Measurements from ENCODE around the gene HAUS3.

HAUS3 gene

DNA sequence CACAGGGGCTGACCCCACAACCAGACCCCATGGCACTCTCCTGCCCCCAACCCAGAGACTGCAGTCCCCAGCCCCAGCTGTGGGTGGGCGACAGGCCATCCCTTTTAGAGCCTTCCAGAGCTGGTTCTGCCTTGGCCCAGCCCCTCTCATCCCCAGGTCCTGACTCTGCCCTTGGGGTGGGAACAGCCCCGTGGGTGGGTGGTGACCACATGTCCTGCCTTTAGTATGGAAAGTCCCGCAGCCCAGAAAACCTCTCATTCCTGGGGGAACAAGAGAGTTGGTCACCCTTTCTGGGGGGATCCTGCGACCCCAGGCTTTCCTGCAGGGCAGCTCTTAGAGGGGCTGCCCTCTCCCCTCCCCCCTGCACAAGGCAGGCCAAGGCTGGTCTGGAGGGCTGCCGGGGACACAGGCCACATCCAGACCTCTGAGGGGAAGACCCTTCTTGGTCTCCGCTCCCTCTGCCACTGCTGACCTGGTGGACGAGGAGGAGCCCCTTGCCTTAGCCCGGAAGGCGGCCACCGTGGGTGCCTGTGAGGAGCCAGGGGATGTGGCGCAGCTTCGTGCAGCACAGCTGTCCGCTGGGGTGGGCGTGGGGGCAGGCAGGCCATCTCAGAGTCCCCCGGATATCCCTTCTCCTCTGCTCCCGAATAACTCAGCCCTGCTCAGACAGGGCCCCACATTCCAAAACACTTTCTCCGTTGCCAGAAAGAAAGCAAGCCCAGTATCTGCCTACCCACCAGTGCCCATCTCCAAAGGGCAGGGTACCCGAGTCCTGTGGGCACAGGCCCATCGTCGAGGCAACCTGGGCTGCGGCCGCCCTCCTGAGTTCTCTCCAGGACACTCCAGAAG is 26.7 kb upstream of the HAUS3 start:
- peaks cover 32% of the 10 kb centered on the region for H3K4me1 ChIP-seq (ENCODE audit: control insufficient read depth, insufficient read depth, low read length)

DNA sequence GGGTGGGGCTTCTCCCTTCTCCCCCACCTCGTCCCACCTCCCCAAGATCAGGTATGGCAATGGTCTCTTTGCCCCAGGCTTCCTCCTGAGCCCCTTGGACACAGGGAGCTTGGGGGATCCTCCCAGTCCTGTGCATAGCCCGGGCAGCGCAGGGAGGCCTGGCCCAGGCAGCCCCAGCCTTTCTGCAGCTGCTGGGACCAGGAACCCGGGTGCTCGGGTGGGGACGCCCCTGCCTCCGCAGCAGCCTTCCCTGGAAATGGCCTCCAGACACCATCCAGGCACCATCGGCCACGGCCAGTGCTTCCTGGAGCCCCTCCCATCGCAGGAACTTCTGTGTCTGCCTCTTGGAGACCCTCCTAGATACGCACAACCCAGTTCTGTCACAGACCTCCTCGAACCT is 25.9 kb upstream of the HAUS3 start:
- H3K36me3 ChIP-seq (ENCODE audit: control insufficient read depth in 2 of 2, insufficient read depth in 2 of 2, low read length in 2 of 2), result peaks cover 0 to 1% of the 10 kb centered on the region in 2 donors
- H3K27ac ChIP-seq (ENCODE audit: low read length), result no peak overlapping the region
- no peaks in the 10 kb centered on the region for H3K9me3 ChIP-seq (ENCODE audit: control insufficient read depth in 2 of 2, low read length in 2 of 2)
- no peaks in the 10 kb centered on the region for H3K27me3 ChIP-seq (ENCODE audit: control insufficient read depth in 1 of 2, insufficient read depth in 2 of 2, low read length in 2 of 2)
- no peak overlapping the region for H3K4me3 ChIP-seq (ENCODE audit: low read length in 2 of 2)
- no peak overlapping the region for H3K9ac ChIP-seq (ENCODE audit: low read length in 2 of 2)
- H3K4me1 ChIP-seq (ENCODE audit: control insufficient read depth, insufficient read depth, low read length), result peaks cover 38% of the 10 kb centered on the region

More for the DNA sequence above, 26.7 kb upstream of the HAUS3 start:
- Histone ChIP-seq H3K4me3 (ENCODE audit: low read length in 2 of 2) (no peak overlapping the region), H3K36me3 (ENCODE audit: control insufficient read depth in 2 of 2, insufficient read depth in 2 of 2, low read length in 2 of 2) (peaks cover 0 to 2% of the 10 kb centered on the region in 2 donors), H3K27me3 (ENCODE audit: control insufficient read depth in 1 of 2, insufficient read depth in 2 of 2, low read length in 2 of 2) (no peaks in the 10 kb centered on the region), H3K9me3 (ENCODE audit: control insufficient read depth in 2 of 2, low read length in 2 of 2) (no peaks in the 10 kb centered on the region), H3K27ac (ENCODE audit: low read length) (no peak overlapping the region), H3K9ac (ENCODE audit: low read length in 2 of 2) (no peak overlapping the region)

DNA sequence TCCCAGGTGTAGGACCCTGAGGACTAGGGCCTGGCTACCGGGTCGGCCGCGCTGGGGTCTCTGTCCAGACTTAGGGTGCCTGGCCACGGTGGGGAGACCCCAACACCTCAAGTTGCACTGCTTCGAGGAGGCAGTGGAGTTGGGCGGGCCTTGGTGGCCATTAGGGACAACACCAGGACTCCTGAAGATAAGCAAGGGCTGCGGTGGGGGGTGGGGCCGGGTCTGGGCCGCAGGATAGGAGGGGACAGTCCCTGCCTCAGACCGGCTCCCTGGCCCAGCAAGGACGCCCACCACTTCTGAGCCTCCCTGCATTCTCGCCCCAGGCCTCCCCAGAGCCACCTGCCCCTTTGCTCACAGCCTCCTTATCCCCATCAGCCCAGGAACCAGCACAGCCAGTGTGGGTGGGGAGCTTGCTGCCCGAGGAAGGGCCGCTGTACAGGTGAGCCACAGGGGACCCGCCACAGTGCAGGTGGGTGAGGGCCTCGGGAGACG is 25.4 kb upstream of the HAUS3 start:
- Histone ChIP-seq H3K9ac (ENCODE audit: low read length in 2 of 2) (no peak overlapping the region), H3K4me1 (ENCODE audit: control insufficient read depth, insufficient read depth, low read length) (peaks cover 43% of the 10 kb centered on the region), H3K4me3 (ENCODE audit: low read length in 2 of 2) (no peak overlapping the region), H3K9me3 (ENCODE audit: control insufficient read depth in 2 of 2, low read length in 2 of 2) (no peaks in the 10 kb centered on the region), H3K27ac (ENCODE audit: low read length) (no peak overlapping the region), H3K36me3 (ENCODE audit: control insufficient read depth in 2 of 2, insufficient read depth in 2 of 2, low read length in 2 of 2) (no peaks in the 10 kb centered on the region), H3K27me3 (ENCODE audit: control insufficient read depth in 1 of 2, insufficient read depth in 2 of 2, low read length in 2 of 2) (no peaks in the 10 kb centered on the region)

DNA sequence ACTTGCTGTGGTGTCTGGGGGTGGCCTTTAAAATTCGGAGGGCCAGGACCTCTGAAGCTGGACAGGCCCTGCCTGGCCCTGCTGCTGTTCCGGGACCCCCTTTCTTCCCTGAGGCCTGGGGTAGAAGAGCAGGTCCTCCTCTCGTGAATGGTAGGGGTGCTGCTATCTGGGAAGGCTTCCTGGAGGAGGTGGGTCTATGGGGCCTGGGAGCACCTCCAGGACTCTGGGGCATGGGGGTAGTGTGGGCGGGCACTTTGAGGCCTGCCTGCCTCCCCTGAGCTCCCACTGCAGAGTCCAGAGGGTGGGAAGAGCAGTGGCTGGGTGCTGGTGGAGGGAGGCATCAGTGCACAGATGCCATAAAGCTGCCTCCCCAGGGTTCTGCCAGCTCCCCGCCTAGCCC is 24.9 kb upstream of the HAUS3 start:
- peaks cover 43% of the 10 kb centered on the region for H3K4me1 ChIP-seq (ENCODE audit: control insufficient read depth, insufficient read depth, low read length)
- H3K27me3 ChIP-seq (ENCODE audit: control insufficient read depth in 1 of 2, insufficient read depth in 2 of 2, low read length in 2 of 2), result no peaks in the 10 kb centered on the region
- H3K9ac ChIP-seq (ENCODE audit: low read length in 2 of 2), result no peak overlapping the region
- peak overlapping the region; percentile 46 for H3K27ac ChIP-seq (ENCODE audit: low read length)
- no peaks in the 10 kb centered on the region for H3K36me3 ChIP-seq (ENCODE audit: control insufficient read depth in 2 of 2, insufficient read depth in 2 of 2, low read length in 2 of 2)
- H3K4me3 ChIP-seq (ENCODE audit: low read length in 2 of 2), result no peak overlapping the region
- no peaks in the 10 kb centered on the region for H3K9me3 ChIP-seq (ENCODE audit: control insufficient read depth in 2 of 2, low read length in 2 of 2)

DNA sequence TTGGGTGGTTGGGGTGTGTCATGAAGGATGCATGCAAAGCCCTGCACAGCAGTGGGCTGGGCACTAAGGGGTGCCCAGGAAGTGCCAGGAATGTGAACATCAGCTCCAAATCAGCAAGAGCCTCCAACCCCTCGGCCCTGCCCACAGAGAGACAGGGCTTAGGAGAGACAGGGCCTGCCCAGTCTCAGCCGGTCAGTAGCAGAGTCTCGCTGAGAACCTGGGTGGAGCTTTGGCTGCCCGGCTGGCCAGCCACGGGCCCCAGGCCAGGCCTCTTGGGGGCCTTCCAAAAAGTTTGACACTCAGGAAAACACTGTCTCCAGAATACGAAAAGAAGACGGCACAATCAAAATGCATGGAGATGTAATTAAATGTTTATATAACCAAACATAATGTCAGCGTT is 24.3 kb upstream of the HAUS3 start:
- Histone ChIP-seq H3K9ac (ENCODE audit: low read length in 2 of 2) (peak overlapping the region; percentile 53 to 55), H3K9me3 (ENCODE audit: control insufficient read depth in 2 of 2, low read length in 2 of 2) (no peaks in the 10 kb centered on the region), H3K36me3 (ENCODE audit: control insufficient read depth in 2 of 2, insufficient read depth in 2 of 2, low read length in 2 of 2) (no peaks in the 10 kb centered on the region), H3K27me3 (ENCODE audit: control insufficient read depth in 1 of 2, insufficient read depth in 2 of 2, low read length in 2 of 2) (no peaks in the 10 kb centered on the region), H3K4me1 (ENCODE audit: control insufficient read depth, insufficient read depth, low read length) (peaks cover 43% of the 10 kb centered on the region), H3K4me3 (ENCODE audit: low read length in 2 of 2) (peak overlapping the region in 1 of 2 donors; percentile 35), H3K27ac (ENCODE audit: low read length) (peak overlapping the region; percentile 80)

DNA sequence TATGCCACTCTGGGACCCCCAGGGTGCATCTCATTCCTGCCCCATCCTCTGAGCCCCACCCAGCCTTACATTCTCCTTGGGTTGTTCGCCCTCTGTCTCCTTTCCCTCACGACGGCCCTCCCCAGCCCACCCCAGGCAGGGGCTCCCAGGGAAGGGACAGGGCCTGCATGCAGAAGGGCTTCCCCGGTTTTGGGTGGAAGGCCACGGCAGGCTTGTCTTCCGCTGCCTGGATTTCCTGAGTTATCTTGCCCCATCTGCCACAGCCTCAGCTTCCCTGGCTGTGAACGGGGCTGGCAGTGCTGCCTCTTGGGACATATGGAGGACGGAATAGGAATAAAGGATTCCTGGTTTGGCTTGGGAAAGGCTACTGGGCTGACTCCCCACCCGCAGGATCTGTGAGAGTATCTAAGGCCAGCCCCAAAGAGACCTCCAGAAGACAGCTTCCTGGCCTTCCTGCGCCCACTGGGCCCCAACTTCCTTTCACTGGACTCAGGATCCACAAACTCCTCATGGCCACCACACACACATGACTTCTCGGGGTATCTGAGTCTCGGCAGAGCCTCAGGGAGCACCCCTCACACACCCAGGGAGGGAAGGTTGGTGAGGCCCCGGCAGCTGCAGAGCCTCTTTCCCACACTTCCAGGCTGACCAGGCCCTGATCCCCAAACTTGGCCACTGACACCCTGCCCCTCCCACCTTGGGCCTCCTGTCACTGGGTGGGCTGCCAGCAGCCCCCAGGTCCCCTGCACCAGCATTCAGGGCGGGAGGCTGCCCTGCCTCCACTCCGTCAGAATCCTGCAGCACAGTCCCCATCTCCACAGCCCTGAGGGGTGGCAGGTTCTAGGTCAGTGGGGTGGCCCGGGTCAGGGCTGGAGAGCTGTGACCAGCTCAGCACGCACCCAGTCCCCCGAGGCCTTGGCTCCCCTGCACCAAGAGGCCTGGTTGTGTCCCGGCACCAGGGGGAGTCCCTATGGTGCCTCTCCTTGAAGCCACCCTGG is 23.5 kb upstream of the HAUS3 start:
- H3K9ac ChIP-seq (ENCODE audit: low read length in 2 of 2), result peak overlapping the region; percentile 53 to 55
- H3K27ac ChIP-seq (ENCODE audit: low read length), result peak overlapping the region; percentile 80

DNA sequence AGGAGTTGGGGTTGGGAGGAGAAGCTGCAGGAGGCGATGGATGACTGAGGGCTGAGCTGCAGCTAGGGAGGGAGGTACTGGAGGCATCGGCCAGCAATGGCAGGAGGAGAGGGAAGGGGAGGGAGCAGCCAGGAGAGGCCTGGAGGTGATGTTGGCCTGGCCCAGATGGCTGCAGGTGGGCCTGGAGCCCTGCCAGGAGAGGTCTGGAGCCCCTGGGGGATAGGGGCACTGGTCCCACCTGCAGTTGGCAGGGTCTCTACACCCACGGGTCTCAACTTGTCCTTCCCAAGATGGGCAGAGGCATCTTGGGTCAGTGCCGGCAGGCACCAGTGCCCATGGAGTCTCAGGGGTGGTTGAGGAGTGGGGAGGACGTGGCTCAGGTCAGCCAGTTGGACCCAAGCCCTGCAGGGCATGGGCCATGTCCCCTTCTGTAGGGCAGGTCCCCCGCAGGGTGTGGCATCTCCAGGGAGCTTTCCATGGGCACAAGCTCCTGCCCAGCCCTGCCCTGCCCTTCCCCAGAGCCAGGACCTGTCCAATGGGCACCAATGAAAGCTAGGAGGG is 22.6 kb upstream of the HAUS3 start:
- Histone ChIP-seq H3K36me3 (ENCODE audit: control insufficient read depth in 2 of 2, insufficient read depth in 2 of 2, low read length in 2 of 2) (no peaks in the 10 kb centered on the region), H3K27me3 (ENCODE audit: control insufficient read depth in 1 of 2, insufficient read depth in 2 of 2, low read length in 2 of 2) (no peaks in the 10 kb centered on the region), H3K27ac (ENCODE audit: low read length) (no peak overlapping the region), H3K9ac (ENCODE audit: low read length in 2 of 2) (peak overlapping the region in 1 of 2 donors; percentile 29), H3K4me3 (ENCODE audit: low read length in 2 of 2) (no peak overlapping the region), H3K4me1 (ENCODE audit: control insufficient read depth, insufficient read depth, low read length) (peaks cover 58% of the 10 kb centered on the region), H3K9me3 (ENCODE audit: control insufficient read depth in 2 of 2, low read length in 2 of 2) (no peaks in the 10 kb centered on the region)

More for the DNA sequence above, 23.5 kb upstream of the HAUS3 start:
- no peaks in the 10 kb centered on the region for H3K9me3 ChIP-seq (ENCODE audit: control insufficient read depth in 2 of 2, low read length in 2 of 2)
- peak overlapping the region in 1 of 2 donors; percentile 35 for H3K4me3 ChIP-seq (ENCODE audit: low read length in 2 of 2)
- H3K27me3 ChIP-seq (ENCODE audit: control insufficient read depth in 1 of 2, insufficient read depth in 2 of 2, low read length in 2 of 2), result no peaks in the 10 kb centered on the region
- peaks cover 49% of the 10 kb centered on the region for H3K4me1 ChIP-seq (ENCODE audit: control insufficient read depth, insufficient read depth, low read length)
- H3K36me3 ChIP-seq (ENCODE audit: control insufficient read depth in 2 of 2, insufficient read depth in 2 of 2, low read length in 2 of 2), result no peaks in the 10 kb centered on the region

DNA sequence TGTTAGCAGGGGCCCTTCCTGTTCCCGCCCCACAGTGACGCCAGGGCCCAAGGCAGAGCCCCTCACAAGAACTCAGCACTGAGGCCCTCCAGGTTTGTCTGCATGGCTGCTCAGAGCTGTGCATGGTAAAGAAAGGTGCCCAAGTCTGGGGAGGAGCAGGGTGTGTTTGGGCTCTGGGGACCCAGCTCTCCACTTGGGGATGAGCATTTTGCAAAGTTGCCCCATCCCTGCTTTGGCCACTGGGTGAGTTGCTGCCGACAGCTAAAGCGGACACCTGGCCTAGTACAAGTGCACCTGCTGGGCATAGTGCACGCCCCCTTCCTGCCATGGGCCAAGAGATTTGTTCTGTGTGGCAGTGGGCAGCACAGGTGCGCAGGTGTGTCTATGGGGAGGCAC is 22.0 kb upstream of the HAUS3 start:
- H3K4me3 ChIP-seq (ENCODE audit: low read length in 2 of 2), result no peak overlapping the region
- H3K27me3 ChIP-seq (ENCODE audit: control insufficient read depth in 1 of 2, insufficient read depth in 2 of 2, low read length in 2 of 2), result no peaks in the 10 kb centered on the region
- H3K9me3 ChIP-seq (ENCODE audit: control insufficient read depth in 2 of 2, low read length in 2 of 2), result no peaks in the 10 kb centered on the region
- H3K27ac ChIP-seq (ENCODE audit: low read length), result no peak overlapping the region
- no peaks in the 10 kb centered on the region for H3K36me3 ChIP-seq (ENCODE audit: control insufficient read depth in 2 of 2, insufficient read depth in 2 of 2, low read length in 2 of 2)
- no peak overlapping the region for H3K9ac ChIP-seq (ENCODE audit: low read length in 2 of 2)
- peaks cover 64% of the 10 kb centered on the region for H3K4me1 ChIP-seq (ENCODE audit: control insufficient read depth, insufficient read depth, low read length)

DNA sequence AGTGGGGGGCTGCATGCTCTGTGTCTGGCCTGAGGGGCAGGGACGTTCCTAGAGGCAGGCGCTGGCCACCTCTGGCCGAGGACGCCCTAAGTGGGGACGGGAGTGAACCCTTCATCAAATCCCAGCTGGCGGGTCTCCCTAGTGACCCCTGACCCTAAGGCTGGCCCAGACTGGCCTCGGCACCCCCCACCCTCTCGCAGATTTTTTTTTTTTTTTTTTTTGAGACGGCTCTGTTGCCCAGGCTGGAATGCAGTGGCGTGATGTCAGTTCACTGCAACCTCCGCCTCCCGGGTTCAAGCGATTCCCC is 21.0 kb upstream of the HAUS3 start:
- Histone ChIP-seq H3K4me1 (ENCODE audit: control insufficient read depth, insufficient read depth, low read length) (peaks cover 75% of the 10 kb centered on the region), H3K9me3 (ENCODE audit: control insufficient read depth in 2 of 2, low read length in 2 of 2) (no peaks in the 10 kb centered on the region), H3K27me3 (ENCODE audit: control insufficient read depth in 1 of 2, insufficient read depth in 2 of 2, low read length in 2 of 2) (no peaks in the 10 kb centered on the region), H3K4me3 (ENCODE audit: low read length in 2 of 2) (peak overlapping the region; percentile 67 to 78), H3K36me3 (ENCODE audit: control insufficient read depth in 2 of 2, insufficient read depth in 2 of 2, low read length in 2 of 2) (no peaks in the 10 kb centered on the region), H3K27ac (ENCODE audit: low read length) (peak overlapping the region; percentile 96), H3K9ac (ENCODE audit: low read length in 2 of 2) (peak overlapping the region; percentile 82 to 87)

DNA sequence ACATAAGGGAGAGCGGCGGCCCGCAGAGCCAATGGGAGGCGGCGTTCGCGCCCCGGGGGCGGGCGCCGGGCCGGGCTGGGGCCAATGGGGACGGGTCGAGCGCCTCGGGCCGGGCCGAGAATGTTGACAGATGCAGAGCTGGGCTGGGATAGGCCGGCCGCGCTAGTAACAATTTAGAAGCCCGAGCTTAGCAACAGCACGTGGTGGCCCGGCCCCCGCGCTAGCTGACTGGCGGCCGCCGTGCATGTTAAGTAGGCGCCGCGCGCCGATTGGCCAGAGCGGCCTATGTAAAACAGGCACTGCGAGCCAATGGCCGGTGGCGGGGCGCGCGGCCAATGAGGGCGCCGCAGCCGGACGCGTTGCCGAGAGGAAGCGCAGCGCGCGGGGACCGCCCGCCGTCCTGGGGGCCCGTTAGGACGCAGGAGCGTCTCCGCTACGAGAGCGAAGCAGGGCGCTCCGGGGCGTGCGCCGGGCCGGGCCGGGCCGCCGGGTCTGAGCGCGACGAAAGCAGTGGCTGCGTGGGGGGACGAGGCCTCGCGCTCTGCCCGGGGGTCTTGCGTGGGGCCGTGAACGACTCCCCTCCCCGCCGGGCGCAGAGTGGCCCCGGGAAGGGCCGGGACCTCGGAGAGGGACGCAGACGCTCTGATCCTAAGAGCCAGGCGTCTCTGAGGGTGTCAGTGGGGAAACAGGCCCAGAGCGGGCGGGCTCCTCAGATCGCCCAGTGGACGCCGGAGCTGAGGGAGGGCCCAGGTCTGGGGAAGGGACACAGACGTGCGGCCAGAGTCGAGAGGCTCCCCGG is 20.4 kb upstream of the HAUS3 start:
- Histone ChIP-seq H3K9ac (ENCODE audit: low read length in 2 of 2) (peak overlapping the region; percentile 82 to 87), H3K36me3 (ENCODE audit: control insufficient read depth in 2 of 2, insufficient read depth in 2 of 2, low read length in 2 of 2) (no peaks in the 10 kb centered on the region), H3K27ac (ENCODE audit: low read length) (peak overlapping the region; percentile 96), H3K27me3 (ENCODE audit: control insufficient read depth in 1 of 2, insufficient read depth in 2 of 2, low read length in 2 of 2) (no peaks in the 10 kb centered on the region), H3K9me3 (ENCODE audit: control insufficient read depth in 2 of 2, low read length in 2 of 2) (no peaks in the 10 kb centered on the region), H3K4me3 (ENCODE audit: low read length in 2 of 2) (peak overlapping the region; percentile 67 to 81), H3K4me1 (ENCODE audit: control insufficient read depth, insufficient read depth, low read length) (peaks cover 79% of the 10 kb centered on the region)
